GM21515 (cell line): ENCODE results near the gene ELMOD1.

Experiments used
- ATAC-seq: cut with Tn5 transposase; IDR thresholded peaks from one replicate; pipeline ENCODE4 v1.9.1; 2021; ENCODE audit not compliant: unreplicated experiment

The ELMOD1 gene

GRCh38 chr11:107713009-107713408 lies 122.1 kb downstream of the ELMOD1 start:
- no peak for ATAC-seq
